Cardiac muscle cell (in vitro differentiated cells and primary cell): ENCODE measurements around the gene SCD5. TPM values are rescaled to one million over a fixed set of nuclear protein-coding genes. Genes with fewer than 3 reads are reported as not detected.

Source experiments
- DNase-seq, 2 donors: peaks; one replicate each; pipeline versions ENCODE4 v3.0.0 to v3.0.0-alpha.2; 2010 to 2017; ENCODE audit warnings: low read depth in 1 of 2, low spot score in 1 of 2
- H3K27ac ChIP-seq: fragments of 200-600 bp; sonication (generic); 2 replicates; pipeline ENCODE4 v1.5.1; 2016
- H3K27me3 ChIP-seq: fragments of 200-600 bp; sonication (generic); 2 replicates; pipeline ENCODE4 v1.6.0; 2016; ENCODE audit warnings: control low read depth
- H3K36me3 ChIP-seq: fragments of 200-600 bp; sonication (generic); 2 replicates; pipeline ENCODE4 v1.5.1; 2016; ENCODE audit warnings: control low read depth
- H3K4me1 ChIP-seq: fragments of 200-600 bp; sonication (generic); 2 replicates; pipeline ENCODE4 v1.8.1; 2017; ENCODE audit warnings: low read depth, mild to moderate bottlenecking, mixed run types
- H3K4me3 ChIP-seq: fragments of 200-600 bp; sonication (generic); 2 replicates; pipeline ENCODE4 v1.5.1; 2016; ENCODE audit warnings: mild to moderate bottlenecking
- H3K9me3 ChIP-seq: fragments of 200-600 bp; sonication (generic); 2 replicates; pipeline ENCODE4 v1.5.1; 2017; ENCODE audit warnings: low read depth, mild to moderate bottlenecking, control low read depth
- polyA plus RNA-seq: library from polyadenylated mRNA; unstranded; fragments of >200 nt; fragmentation: Nextera tagmentation; extraction: Ambion mirVana; gene quantifications from 2 replicates; pipeline ENCODE4 v1.2.1, GENCODE V29; 2016
- total RNA-seq: library from RNA; depleted of rRNA; stranded (reverse); fragments of >200 nt; gene quantifications from 2 replicates; pipeline ENCODE4 v1.2.3, GENCODE V29; 2016
- TF ChIP-seq, protein P1 (sequence below): IDR thresholded peaks from 2 replicates; pipeline ENCODE4 v1.5.1; 2012; ENCODE audit warnings: low read depth, mild to moderate bottlenecking, low read length

The SCD5 gene
- total and polyA plus RNA-seq, 2 experiments from 2014 or later = 3.7 to 4.7 TPM

DNA sequence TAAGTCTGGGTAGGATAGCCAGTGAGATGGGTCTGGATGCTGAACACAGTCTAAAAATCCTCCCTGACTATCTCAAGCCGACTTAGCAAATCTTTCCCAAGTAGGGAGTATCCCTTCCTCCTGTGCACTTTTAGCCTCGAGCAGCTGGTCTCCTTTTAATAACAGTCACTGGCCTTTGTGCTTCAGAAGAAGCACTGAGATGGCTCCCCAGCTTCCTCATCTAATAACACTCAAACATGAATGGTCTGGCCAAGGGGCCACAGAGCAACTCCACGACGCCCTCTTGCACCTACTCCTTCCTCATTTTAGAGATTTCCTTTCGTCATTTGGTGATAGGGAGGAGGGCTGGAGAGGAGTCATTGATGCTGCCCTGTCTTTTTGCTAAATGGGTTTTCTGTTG is 158.1 kb downstream of the SCD5 start:
- Histone ChIP-seq H3K27me3 (no peaks in the 10 kb centered on the region), H3K9me3 (no peaks in the 10 kb centered on the region), H3K36me3 (no peaks in the 10 kb centered on the region), H3K4me1 (no peaks in the 10 kb centered on the region), H3K4me3 (no peak overlapping the region), H3K27ac (no peak overlapping the region)
- TF ChIP-seq, protein P1, sequence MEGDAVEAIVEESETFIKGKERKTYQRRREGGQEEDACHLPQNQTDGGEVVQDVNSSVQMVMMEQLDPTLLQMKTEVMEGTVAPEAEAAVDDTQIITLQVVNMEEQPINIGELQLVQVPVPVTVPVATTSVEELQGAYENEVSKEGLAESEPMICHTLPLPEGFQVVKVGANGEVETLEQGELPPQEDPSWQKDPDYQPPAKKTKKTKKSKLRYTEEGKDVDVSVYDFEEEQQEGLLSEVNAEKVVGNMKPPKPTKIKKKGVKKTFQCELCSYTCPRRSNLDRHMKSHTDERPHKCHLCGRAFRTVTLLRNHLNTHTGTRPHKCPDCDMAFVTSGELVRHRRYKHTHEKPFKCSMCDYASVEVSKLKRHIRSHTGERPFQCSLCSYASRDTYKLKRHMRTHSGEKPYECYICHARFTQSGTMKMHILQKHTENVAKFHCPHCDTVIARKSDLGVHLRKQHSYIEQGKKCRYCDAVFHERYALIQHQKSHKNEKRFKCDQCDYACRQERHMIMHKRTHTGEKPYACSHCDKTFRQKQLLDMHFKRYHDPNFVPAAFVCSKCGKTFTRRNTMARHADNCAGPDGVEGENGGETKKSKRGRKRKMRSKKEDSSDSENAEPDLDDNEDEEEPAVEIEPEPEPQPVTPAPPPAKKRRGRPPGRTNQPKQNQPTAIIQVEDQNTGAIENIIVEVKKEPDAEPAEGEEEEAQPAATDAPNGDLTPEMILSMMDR = no peak
- peak in 1 of 2 donors; percentile 10 for DNase-seq

DNA sequence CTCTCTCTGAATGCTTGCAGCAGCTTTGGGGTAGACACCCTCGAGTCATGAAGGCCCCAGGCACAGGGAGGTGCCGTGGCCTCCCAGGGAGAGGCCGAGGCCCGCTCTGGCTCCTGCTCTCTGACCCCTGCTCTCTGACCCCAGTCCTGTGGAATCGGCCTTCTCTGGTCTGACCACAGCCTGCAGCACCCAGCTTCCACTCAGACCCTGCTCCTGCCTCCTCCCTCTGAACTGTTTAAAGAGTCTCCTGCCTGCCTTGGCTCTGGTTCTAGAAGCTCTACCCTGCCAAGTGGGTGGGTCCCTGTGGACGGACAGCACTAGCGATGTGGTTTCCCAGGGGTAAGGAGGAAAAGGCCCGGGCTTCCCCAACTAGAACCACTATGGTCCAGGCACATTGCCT is 158.6 kb downstream of the SCD5 start:
- H3K4me1 ChIP-seq = no peaks in the 10 kb centered on the region
- H3K27ac ChIP-seq = no peak overlapping the region
- H3K27me3 ChIP-seq = no peaks in the 10 kb centered on the region
- peak in 1 of 2 donors; percentile 50 for DNase-seq
- H3K9me3 ChIP-seq = no peaks in the 10 kb centered on the region
- H3K36me3 ChIP-seq = no peaks in the 10 kb centered on the region
- TF ChIP-seq, protein P1 = no peak
- no peak overlapping the region for H3K4me3 ChIP-seq

DNA sequence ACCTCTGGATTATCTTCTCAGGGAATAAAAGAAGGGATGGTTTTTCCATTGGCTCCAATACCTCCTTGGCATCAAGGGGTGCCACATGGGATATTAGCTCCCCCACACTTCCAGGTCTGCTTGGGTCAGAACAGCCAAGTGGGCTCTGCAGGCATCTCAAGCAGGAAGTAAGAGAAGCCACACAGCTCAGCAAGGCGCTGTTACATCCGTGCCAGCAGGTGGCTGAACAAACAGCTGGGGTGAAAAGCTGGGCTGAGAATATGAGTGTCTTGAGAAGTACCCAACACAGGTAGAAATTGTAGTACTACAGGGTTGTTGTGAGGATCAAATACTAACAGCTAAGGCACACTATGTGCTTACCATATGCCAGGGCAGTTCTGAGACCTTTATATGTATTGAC is 160.1 kb downstream of the SCD5 start:
- DNase-seq = no peak
- TF ChIP-seq, protein P1 = no peak
- H3K36me3 ChIP-seq = no peaks in the 10 kb centered on the region

DNA sequence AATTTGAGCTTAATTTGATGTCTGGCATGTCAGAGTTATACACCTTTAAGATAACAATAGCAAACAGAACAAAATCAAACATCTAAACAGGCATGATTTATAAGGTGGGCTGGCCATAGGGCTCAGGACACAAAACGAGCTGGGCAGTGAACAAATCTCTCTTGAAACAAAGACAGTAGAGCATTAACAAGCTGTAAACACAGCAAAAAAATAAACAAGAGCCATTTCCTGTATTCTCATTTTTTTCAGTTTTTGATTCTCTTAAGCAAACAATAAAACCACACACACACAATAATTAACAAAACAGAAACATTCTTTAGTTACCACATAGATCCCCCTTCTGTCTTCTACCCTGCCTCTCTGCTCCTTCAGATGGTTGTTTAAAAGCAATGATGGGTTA is 168.5 kb downstream of the SCD5 start:
- TF ChIP-seq, protein P1 = no peak
- no peak for DNase-seq
- peaks cover 10% of the 10 kb centered on the region for H3K4me1 ChIP-seq

More for the DNA sequence above, 160.1 kb downstream of the SCD5 start:
- H3K27ac ChIP-seq = no peak overlapping the region
- H3K9me3 ChIP-seq = no peaks in the 10 kb centered on the region
- no peaks in the 10 kb centered on the region for H3K27me3 ChIP-seq
- H3K4me3 ChIP-seq = no peak overlapping the region
- peaks cover 10% of the 10 kb centered on the region for H3K4me1 ChIP-seq

DNA sequence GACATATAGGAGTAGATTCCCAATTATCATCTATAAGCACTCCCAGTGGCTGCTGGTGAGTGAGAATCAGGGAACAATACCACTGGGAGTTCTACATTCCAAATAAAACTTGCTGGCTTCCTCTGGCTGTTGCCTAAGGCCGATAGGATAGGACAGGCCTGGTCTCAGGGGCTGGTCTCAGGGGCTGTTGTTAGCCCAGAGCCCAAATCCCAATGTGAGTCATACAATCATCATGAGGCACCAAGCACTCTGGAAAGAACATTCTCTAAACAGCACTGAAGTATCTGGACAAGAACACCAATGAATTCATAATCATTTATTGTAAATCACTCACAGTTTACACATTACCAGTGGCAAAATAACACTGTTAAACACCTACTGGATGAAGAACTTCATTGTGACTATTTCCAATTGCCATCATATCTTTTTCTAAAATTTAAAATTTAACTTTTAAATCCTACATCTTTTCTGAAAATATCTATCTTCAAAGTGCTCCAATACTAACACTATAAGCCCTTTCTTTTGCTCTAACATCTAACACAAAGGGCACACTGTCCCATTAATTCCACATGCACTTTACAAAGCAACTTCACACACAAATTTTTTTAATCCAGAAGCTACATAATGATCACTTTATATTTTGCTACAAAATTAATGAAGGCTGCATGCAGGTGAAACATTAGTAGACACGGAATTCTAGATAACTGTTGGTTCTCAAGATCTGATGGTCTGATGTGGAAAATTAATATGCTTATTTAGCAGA is 169.2 kb downstream of the SCD5 start:
- no peaks in the 10 kb centered on the region for H3K9me3 ChIP-seq
- H3K36me3 ChIP-seq = no peaks in the 10 kb centered on the region
- peaks cover 5% of the 10 kb centered on the region for H3K4me1 ChIP-seq
- peak in 1 of 2 donors; percentile 65 for DNase-seq
- TF ChIP-seq, protein P1 = no peak
- H3K27ac ChIP-seq = no peak overlapping the region
- no peak overlapping the region for H3K4me3 ChIP-seq
- no peaks in the 10 kb centered on the region for H3K27me3 ChIP-seq

More for the DNA sequence above, 168.5 kb downstream of the SCD5 start:
- no peaks in the 10 kb centered on the region for H3K27me3 ChIP-seq
- H3K9me3 ChIP-seq = no peaks in the 10 kb centered on the region
- H3K4me3 ChIP-seq = no peak overlapping the region
- H3K27ac ChIP-seq = no peak overlapping the region
- H3K36me3 ChIP-seq = no peaks in the 10 kb centered on the region
